ENCODE measurements around the gene PPTC7. TPM values are rescaled to one million over a fixed set of nuclear protein-coding genes. Genes with fewer than 3 reads are reported as not detected.
"Not testable (repeated sequence)": the region's sequence is repeated elsewhere in the genome, so short reads cannot be mapped to it uniquely, and the experiment has no call there.

The PPTC7 gene
- polyA plus RNA-seq, 6 donors from 2014 or later, result 7.1 to 21.3 (median 15.9) TPM

DNA sequence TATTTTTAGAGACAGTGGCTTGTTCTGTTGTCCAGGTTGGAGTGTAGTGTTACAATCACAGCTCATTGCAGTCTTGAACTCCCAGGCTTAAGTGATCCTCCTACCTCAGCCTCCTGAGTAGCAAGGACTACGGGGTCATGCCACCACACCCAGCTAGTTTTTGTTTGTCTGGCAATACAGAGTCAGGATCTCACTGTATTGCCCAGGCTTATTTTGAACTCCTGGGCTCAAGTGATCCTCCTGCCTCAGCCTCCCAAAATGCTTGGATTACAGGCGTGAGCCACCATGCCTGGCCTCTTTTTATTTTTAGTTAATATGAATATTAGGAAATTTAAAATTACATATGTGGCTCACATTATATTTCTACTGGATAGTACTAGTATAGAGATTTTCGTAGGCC lies 28.9 kb downstream of the PPTC7 start:
- Mint-ChIP-seq H3K36me3 (peaks cover 12 to 14% of the 10 kb centered on the region in 2 donors), H3K27ac (peak overlapping the region in 3 of 6 donors; percentile 50 to 72 (median 51)), H3K27me3 (no peaks in the 10 kb centered on the region), H3K9me3 (peaks cover 0 to 9% (median 6%) of the 10 kb centered on the region in 7 donors), H3K4me1 (peaks cover 44 to 65% (median 59%) of the 10 kb centered on the region in 3 donors), H3K4me3 (no peak overlapping the region)
- ATAC-seq (ENCODE audit: low read depth in 2 of 2), result no peak
- DNase-seq, result no peak

- H3K27ac Mint-ChIP-seq, result peak overlapping the region in 3 of 6 donors; percentile 21 to 62 (median 39)
- DNase-seq, result no peak
- peaks cover 0 to 13% of the 10 kb centered on the region in 2 donors for H3K36me3 Mint-ChIP-seq
- H3K4me1 Mint-ChIP-seq, result peaks cover 38 to 50% (median 50%) of the 10 kb centered on the region in 3 donors
- no peak for ATAC-seq (ENCODE audit: low read depth in 2 of 2)
- no peak overlapping the region for H3K4me3 Mint-ChIP-seq
- no peaks in the 10 kb centered on the region for H3K9me3 Mint-ChIP-seq
- H3K27me3 Mint-ChIP-seq, result no peaks in the 10 kb centered on the region
These were observed 32.1 kb downstream of the PPTC7 start for GRCh38 chr12:110550981-110551380.

- H3K27me3 Mint-ChIP-seq, result no peaks in the 10 kb centered on the region
- peak overlapping the region; percentile 2 to 80 (median 62) for H3K27ac Mint-ChIP-seq
- H3K36me3 Mint-ChIP-seq, result peaks cover 0 to 21% of the 10 kb centered on the region in 2 donors
These were observed 33.4 kb downstream of the PPTC7 start for GRCh38 chr12:110549716-110550115.

GRCh38 chr12:110548678-110549077 lies 34.4 kb downstream of the PPTC7 start:
- Mint-ChIP-seq H3K27me3 (no peaks in the 10 kb centered on the region), H3K4me1 (peaks cover 28 to 48% (median 44%) of the 10 kb centered on the region in 3 donors), H3K9me3 (no peaks in the 10 kb centered on the region), H3K36me3 (peaks cover 0 to 21% of the 10 kb centered on the region in 2 donors), H3K27ac (peak overlapping the region in 5 of 6 donors; percentile 15 to 79 (median 68)), H3K4me3 (no peak overlapping the region)
- DNase-seq (no peak), ATAC-seq (ENCODE audit: low read depth in 2 of 2) (no peak)

More at GRCh38 chr12:110549716-110550115, 33.4 kb downstream of the PPTC7 start:
- ATAC-seq (ENCODE audit: low read depth in 2 of 2), result no peak
- Mint-ChIP-seq H3K9me3 (no peaks in the 10 kb centered on the region), H3K4me3 (no peak overlapping the region), H3K4me1 (peaks cover 28 to 49% (median 44%) of the 10 kb centered on the region in 3 donors)
- DNase-seq, result no peak

DNA sequence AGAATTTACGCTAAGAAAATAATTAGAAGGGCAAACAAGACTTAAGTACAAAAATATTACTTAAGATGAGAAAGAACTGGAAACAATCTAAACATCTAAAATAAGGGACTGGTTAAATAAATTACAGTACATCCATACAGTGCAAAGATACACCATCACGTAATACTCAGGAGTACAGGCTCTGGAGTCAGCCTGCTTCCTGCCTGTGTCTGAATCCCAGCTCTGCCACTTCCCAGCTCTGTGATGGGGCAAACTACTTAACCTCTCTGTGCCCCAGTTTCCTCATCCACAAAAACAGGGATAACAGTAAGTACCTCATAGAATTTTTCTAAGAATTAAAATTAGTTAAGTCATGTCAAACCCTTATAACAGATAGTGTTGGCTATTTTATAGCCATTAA lies 36.0 kb downstream of the PPTC7 start:
- H3K36me3 Mint-ChIP-seq, result peaks cover 0 to 31% of the 10 kb centered on the region in 2 donors

GRCh38 chr12:110546339-110546738 lies 36.8 kb downstream of the PPTC7 start:
- H3K9me3 Mint-ChIP-seq, result no peaks in the 10 kb centered on the region
- peak overlapping the region in 3 of 6 donors; percentile 7 to 86 (median 76) for H3K27ac Mint-ChIP-seq
- peaks cover 0 to 31% of the 10 kb centered on the region in 2 donors for H3K36me3 Mint-ChIP-seq
- no peak for DNase-seq
- H3K4me3 Mint-ChIP-seq, result no peak overlapping the region
- H3K4me1 Mint-ChIP-seq, result peaks cover 26 to 48% (median 45%) of the 10 kb centered on the region in 3 donors
- ATAC-seq (ENCODE audit: low read depth in 2 of 2), result no peak
- no peaks in the 10 kb centered on the region for H3K27me3 Mint-ChIP-seq

More for the DNA sequence above, 36.0 kb downstream of the PPTC7 start:
- no peak overlapping the region for H3K4me3 Mint-ChIP-seq
- DNase-seq (no peak), ATAC-seq (ENCODE audit: low read depth in 2 of 2) (no peak)
- H3K9me3 Mint-ChIP-seq, result no peaks in the 10 kb centered on the region
- peak overlapping the region in 2 of 6 donors; percentile 17 to 25 for H3K27ac Mint-ChIP-seq
- no peaks in the 10 kb centered on the region for H3K27me3 Mint-ChIP-seq
- peaks cover 31 to 53% (median 50%) of the 10 kb centered on the region in 3 donors for H3K4me1 Mint-ChIP-seq

- Mint-ChIP-seq H3K27me3 (no peaks in the 10 kb centered on the region), H3K27ac (peak overlapping the region in 2 of 6 donors; percentile 7 to 76)
These were observed 37.3 kb downstream of the PPTC7 start for GRCh38 chr12:110545812-110546211.

GRCh38 chr12:110545259-110545658 lies 37.9 kb downstream of the PPTC7 start:
- H3K27me3 Mint-ChIP-seq; DNase-seq; H3K9me3 Mint-ChIP-seq; H3K4me3 Mint-ChIP-seq; ATAC-seq (ENCODE audit: low read depth in 2 of 2): not testable (repeated sequence)
- Mint-ChIP-seq H3K27ac (peak overlapping the region in 2 of 6 donors; percentile 41 to 78), H3K36me3 (peaks cover 0 to 26% of the 10 kb centered on the region in 2 donors), H3K4me1 (peaks cover 26 to 47% (median 45%) of the 10 kb centered on the region in 3 donors)

More at GRCh38 chr12:110545812-110546211, 37.3 kb downstream of the PPTC7 start:
- no peak overlapping the region for H3K4me3 Mint-ChIP-seq
- H3K4me1 Mint-ChIP-seq, result peaks cover 26 to 47% (median 45%) of the 10 kb centered on the region in 3 donors
- ATAC-seq (ENCODE audit: low read depth in 2 of 2) (no peak), DNase-seq (no peak)
- no peaks in the 10 kb centered on the region for H3K9me3 Mint-ChIP-seq
- H3K36me3 Mint-ChIP-seq, result peaks cover 0 to 29% of the 10 kb centered on the region in 2 donors

DNA sequence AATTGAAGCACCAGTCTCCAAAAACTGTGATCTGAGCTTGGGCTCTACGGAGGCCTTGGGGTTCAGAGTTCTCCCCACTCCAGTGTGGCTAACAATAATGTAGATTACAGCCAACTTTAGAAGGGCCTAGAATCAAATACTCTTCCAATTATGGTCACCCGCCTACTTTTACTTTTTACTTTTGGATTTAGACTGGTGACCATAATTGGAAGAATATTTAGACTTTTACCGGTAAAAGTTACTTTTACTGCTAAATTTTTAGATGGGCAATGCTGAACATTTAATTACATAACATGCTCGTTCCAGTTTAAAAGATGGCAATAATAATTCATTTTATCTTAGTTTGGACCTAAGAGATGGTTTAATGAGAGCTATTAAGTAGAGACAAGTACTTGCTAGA lies 39.2 kb downstream of the PPTC7 start:
- H3K36me3 Mint-ChIP-seq, result peaks cover 2 to 33% of the 10 kb centered on the region in 2 donors
- no peak overlapping the region for H3K4me3 Mint-ChIP-seq
- peaks cover 21 to 41% (median 37%) of the 10 kb centered on the region in 3 donors for H3K4me1 Mint-ChIP-seq
- peak overlapping the region in 2 of 6 donors; percentile 57 to 77 for H3K27ac Mint-ChIP-seq
- ATAC-seq (ENCODE audit: low read depth in 2 of 2) (no peak), DNase-seq (no peak)
- no peaks in the 10 kb centered on the region for H3K9me3 Mint-ChIP-seq
- no peaks in the 10 kb centered on the region for H3K27me3 Mint-ChIP-seq

DNA sequence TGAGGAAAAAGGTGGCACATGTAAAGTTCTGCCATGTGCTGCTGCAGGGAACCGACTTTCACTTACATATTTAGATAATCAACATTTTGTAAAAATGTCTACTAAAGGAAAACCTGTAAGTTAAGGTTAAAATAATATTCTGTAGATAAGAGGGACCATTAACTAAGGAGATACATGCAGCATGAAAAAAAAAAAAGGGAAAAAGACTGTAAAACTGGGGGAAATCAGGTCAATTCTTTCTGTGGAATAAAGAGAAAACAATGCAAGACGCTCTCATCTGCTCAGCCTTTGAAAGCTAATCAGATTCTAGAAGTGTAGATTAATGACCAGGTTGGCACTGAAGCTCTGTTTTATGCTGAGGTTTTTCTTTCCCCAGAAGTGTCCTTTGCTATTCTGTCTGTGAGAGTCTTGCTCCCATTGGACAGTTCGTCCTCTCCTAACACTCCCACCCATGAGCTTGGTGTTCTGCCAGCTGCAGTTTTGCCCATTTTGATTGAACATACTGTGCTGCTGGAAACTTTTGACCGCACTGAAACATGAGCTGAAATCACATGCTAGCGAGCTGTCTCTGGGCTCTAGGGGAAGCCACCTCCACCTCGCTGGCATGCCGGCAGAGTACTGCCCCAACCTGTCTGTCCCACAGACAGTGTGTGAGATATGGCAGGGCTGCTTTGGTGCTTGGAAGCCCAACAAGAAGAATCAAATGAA lies 39.7 kb downstream of the PPTC7 start:
- Mint-ChIP-seq H3K27me3 (no peaks in the 10 kb centered on the region), H3K4me3 (no peak overlapping the region), H3K9me3 (no peaks in the 10 kb centered on the region), H3K27ac (peak overlapping the region; percentile 24 to 94 (median 82)), H3K36me3 (peaks cover 7 to 37% of the 10 kb centered on the region in 2 donors), H3K4me1 (peaks cover 16 to 38% (median 32%) of the 10 kb centered on the region in 3 donors)
- ATAC-seq (ENCODE audit: low read depth in 2 of 2), result no peak
- DNase-seq, result no peak

- H3K27ac Mint-ChIP-seq, result peak overlapping the region in 2 of 6 donors; percentile 66 to 76
- peaks cover 7 to 19% (median 12%) of the 10 kb centered on the region in 3 donors for H3K4me1 Mint-ChIP-seq
- no peaks in the 10 kb centered on the region for H3K27me3 Mint-ChIP-seq
These were observed 43.1 kb downstream of the PPTC7 start for GRCh38 chr12:110540048-110540447.

DNA sequence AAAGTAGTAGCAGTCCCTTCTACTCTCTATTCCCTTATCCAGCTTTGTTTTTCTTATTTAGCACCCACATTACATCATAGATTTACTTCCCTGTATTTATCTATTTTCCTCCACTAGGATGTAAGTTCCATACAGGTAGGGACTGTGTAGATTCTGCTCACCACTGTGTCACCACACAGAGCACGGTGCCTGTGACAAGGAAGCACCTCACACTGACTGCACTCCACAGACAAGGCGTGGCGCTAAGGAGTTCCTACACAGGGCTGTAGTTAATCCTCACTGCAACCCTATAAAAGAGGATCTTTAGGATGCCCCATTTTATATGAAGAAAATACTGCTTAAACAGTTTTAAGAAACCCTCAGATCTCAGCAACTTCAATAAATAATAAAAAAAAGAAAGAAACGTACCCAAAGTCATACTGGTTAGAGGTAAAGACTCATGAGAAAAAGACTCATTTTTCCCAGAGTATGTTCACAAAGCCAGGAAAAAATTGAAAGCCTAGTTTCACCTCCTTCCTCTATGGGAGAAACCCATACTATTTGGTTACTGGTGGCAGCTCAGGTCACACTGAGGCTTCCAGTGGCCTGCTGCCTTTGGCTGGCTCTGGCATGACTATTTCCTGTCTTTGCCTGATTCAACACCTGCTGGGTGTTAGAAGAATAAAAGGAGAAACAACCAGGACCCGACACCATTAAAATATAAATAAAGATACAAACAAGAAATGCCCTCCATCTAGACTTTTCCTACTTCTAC lies 44.1 kb downstream of the PPTC7 start:
- Mint-ChIP-seq H3K27me3 (no peaks in the 10 kb centered on the region), H3K4me1 (peaks cover 7 to 19% (median 12%) of the 10 kb centered on the region in 3 donors), H3K9me3 (no peaks in the 10 kb centered on the region), H3K27ac (peak overlapping the region in 3 of 6 donors; percentile 55 to 90 (median 68)), H3K4me3 (no peak overlapping the region), H3K36me3 (peaks cover 15 to 30% of the 10 kb centered on the region in 2 donors)
- DNase-seq (no peak), ATAC-seq (ENCODE audit: low read depth in 2 of 2) (no peak)

More at GRCh38 chr12:110540048-110540447, 43.1 kb downstream of the PPTC7 start:
- no peaks in the 10 kb centered on the region for H3K9me3 Mint-ChIP-seq
- no peak for DNase-seq
- peaks cover 15 to 30% of the 10 kb centered on the region in 2 donors for H3K36me3 Mint-ChIP-seq
- no peak for ATAC-seq (ENCODE audit: low read depth in 2 of 2)
- no peak overlapping the region for H3K4me3 Mint-ChIP-seq
